Ascending aorta (tissue), 2 donors: ENCODE results near the gene FPGS. TPM values are rescaled to one million over a fixed set of nuclear protein-coding genes. Genes with fewer than 3 reads are reported as not detected.

Experiments
- DNase-seq, 2 donors: peaks; one replicate each; pipeline ENCODE4 v3.0.0-alpha.2; 2019; ENCODE audit warnings: low spot score in 2 of 2
- H3K27ac ChIP-seq, 2 donors: fragments of 200-600 bp; sonication (generic); one replicate each; pipeline ENCODE4 v1.5.1; 2016 to 2017; ENCODE audit warnings: mild to moderate bottlenecking in 1 of 2
- H3K27me3 ChIP-seq: fragments of 200-600 bp; sonication (generic); one replicate; pipeline ENCODE4 v1.5.1; 2017
- H3K36me3 ChIP-seq, 2 donors: fragments of 200-600 bp; sonication (generic); one replicate each; pipeline ENCODE4 v1.5.1; 2016
- H3K4me1 ChIP-seq, 2 donors: fragments of 200-600 bp; sonication (generic); one replicate each; pipeline ENCODE4 v1.5.1; 2016 to 2017; ENCODE audit warnings: mild to moderate bottlenecking in 1 of 2
- H3K4me3 ChIP-seq, 2 donors: fragments of 200-600 bp; sonication (generic); one replicate each; pipeline ENCODE4 v1.5.1; 2016 to 2017; ENCODE audit warnings: mild to moderate bottlenecking in 1 of 2
- H3K9me3 ChIP-seq, 2 donors: fragments of 200-600 bp; sonication (generic); one replicate each; pipeline ENCODE4 v1.5.1; 2016
- CTCF ChIP-seq, 3 experiments: fragments of 200-600 bp in 2 of 3; fragments of 450-650 bp in 1 of 3; sonication (generic) in 2 of 3; IDR thresholded peaks; one replicate each; pipeline ENCODE4 v1.5.1; 2016 to 2019; ENCODE audit warnings: antibody characterized with exemption in 3 of 3, mild to moderate bottlenecking in 1 of 3, moderate library complexity in 1 of 3
- intact Hi-C: fragments of 100-400 bp; cut with DNase I; formaldehyde crosslinking; loops from one replicate; pipeline ENCODE4 v1.15.1; 2023
- total RNA-seq: library from RNA; depleted of rRNA; stranded (reverse); fragments of >200 nt; gene quantifications from one replicate; pipeline ENCODE4 v1.1.0, GENCODE V29; 2016

The FPGS gene
- total RNA-seq, 1 donor from 2014 or later: 286 TPM

GRCh38 chr9:127856094-127856728 is 53.5 kb downstream of the FPGS start:
- intact Hi-C loops: no loop called here

GRCh38 chr9:127856729-127857116 is 54.0 kb downstream of the FPGS start:
- H3K4me3 ChIP-seq: no peak overlapping the region
- no peaks in the 10 kb centered on the region for H3K36me3 ChIP-seq
- DNase-seq: no peak
- intact Hi-C loops: no loop called here
- peaks cover 20 to 59% of the 10 kb centered on the region in 2 donors for H3K4me1 ChIP-seq
- H3K9me3 ChIP-seq: no peaks in the 10 kb centered on the region
- H3K27me3 ChIP-seq: no peaks in the 10 kb centered on the region
- peak overlapping the region; percentile 96 to 97 for H3K27ac ChIP-seq
- no peak for TF ChIP-seq CTCF (IDR thresholded peaks at IDR 0.05)

More at GRCh38 chr9:127856094-127856728, 53.5 kb downstream of the FPGS start:
- TF ChIP-seq CTCF (IDR thresholded peaks at IDR 0.05): no peak
- Histone ChIP-seq H3K36me3 (no peaks in the 10 kb centered on the region), H3K4me3 (no peak overlapping the region), H3K27me3 (no peaks in the 10 kb centered on the region), H3K27ac (peak overlapping the region; percentile 96 to 97), H3K9me3 (no peaks in the 10 kb centered on the region), H3K4me1 (peaks cover 18 to 59% of the 10 kb centered on the region in 2 donors)
- DNase-seq: no peak

GRCh38 chr9:127857278-127857677 is 54.6 kb downstream of the FPGS start:
- Histone ChIP-seq H3K4me1 (peaks cover 25 to 65% of the 10 kb centered on the region in 2 donors), H3K27me3 (no peaks in the 10 kb centered on the region), H3K27ac (peak overlapping the region; percentile 96 to 97), H3K9me3 (no peaks in the 10 kb centered on the region), H3K36me3 (no peaks in the 10 kb centered on the region), H3K4me3 (no peak overlapping the region)
- intact Hi-C loops: no loop called here
- no peak for TF ChIP-seq CTCF (IDR thresholded peaks at IDR 0.05)
- no peak for DNase-seq

GRCh38 chr9:127858041-127858512 is 55.4 kb downstream of the FPGS start:
- intact Hi-C loops: no loop called here
- Histone ChIP-seq H3K27me3 (no peaks in the 10 kb centered on the region), H3K4me1 (peaks cover 26 to 65% of the 10 kb centered on the region in 2 donors), H3K9me3 (no peaks in the 10 kb centered on the region), H3K36me3 (no peaks in the 10 kb centered on the region), H3K27ac (peak overlapping the region; percentile 96 to 97), H3K4me3 (no peak overlapping the region)
- no peak for TF ChIP-seq CTCF (IDR thresholded peaks at IDR 0.05)
- DNase-seq: peak in 1 of 2 donors; percentile 87

GRCh38 chr9:127860260-127860659 is 57.6 kb downstream of the FPGS start:
- intact Hi-C loops: loop anchor here (5.0 kb wide), 1 partner anchor 33 kb away; no protein-coding TSS in a partner anchor
- Histone ChIP-seq H3K9me3 (no peaks in the 10 kb centered on the region), H3K27me3 (no peaks in the 10 kb centered on the region), H3K36me3 (no peaks in the 10 kb centered on the region), H3K27ac (peak overlapping the region; percentile 96 to 97), H3K4me1 (peaks cover 21 to 54% of the 10 kb centered on the region in 2 donors), H3K4me3 (no peak overlapping the region)
- DNase-seq: peak in 1 of 2 donors; percentile 84
- no peak for TF ChIP-seq CTCF (IDR thresholded peaks at IDR 0.05)
